Adipose tissue (tissue), 3 donors: ENCODE data around the gene KCNQ1. TPM values are rescaled to one million over a fixed set of nuclear protein-coding genes. Genes with fewer than 3 reads are reported as not detected.

Source experiments
- H3K27ac ChIP-seq: one replicate; pipeline ENCODE4 v1.5.1; 2013; ENCODE audit warnings: low read depth, low read length
- WGBS, 3 donors: extraction: QIAGEN DNeasy Blood & Tissue Kit; methylation state at CpG; one replicate each; pipeline ENCODE4 v1.1.7; 2013; 5-methylcytosine and 5-hydroxymethylcytosine counted together
- polyA plus RNA-seq, 3 donors: library from polyadenylated mRNA; stranded (reverse); fragments of 200-250 nt; gene quantifications; one replicate each; pipeline ENCODE4 v1.2.3, GENCODE V29; 2013
- donor health status: healthy with polysubstance abuse.
- donor health status: Bipolar disorder and iron deficiency.
- donor health status: healthy.

KCNQ1 gene
- polyA plus RNA-seq, 3 donors: 4.8 to 28.1 (median 9.6) TPM

DNA sequence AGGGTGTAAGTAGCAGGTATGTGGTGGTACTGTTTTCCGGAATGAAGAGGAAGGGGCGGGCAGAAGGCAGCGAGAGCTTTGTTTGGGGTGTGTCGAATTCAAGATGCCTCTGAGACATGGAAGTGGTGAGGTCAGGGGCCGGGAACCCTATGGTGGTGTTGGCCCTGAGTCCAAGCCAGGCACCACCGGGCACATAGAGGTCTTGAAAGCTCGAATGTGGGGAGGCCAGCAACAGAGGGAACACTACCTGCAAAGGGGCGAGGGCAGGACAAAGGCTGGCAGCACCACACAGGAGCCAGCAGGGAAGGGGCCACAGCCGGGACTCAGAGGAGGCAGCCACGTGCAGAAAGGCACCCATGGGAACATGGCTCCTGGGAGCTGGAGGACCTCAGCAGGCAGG lies 383.0 kb downstream of the KCNQ1 start:
- WGBS, 3 donors: 58 to 90% (median 64%) methylated on average over 10 of the region's 10 CpGs
- no peak overlapping the region for H3K27ac ChIP-seq

DNA sequence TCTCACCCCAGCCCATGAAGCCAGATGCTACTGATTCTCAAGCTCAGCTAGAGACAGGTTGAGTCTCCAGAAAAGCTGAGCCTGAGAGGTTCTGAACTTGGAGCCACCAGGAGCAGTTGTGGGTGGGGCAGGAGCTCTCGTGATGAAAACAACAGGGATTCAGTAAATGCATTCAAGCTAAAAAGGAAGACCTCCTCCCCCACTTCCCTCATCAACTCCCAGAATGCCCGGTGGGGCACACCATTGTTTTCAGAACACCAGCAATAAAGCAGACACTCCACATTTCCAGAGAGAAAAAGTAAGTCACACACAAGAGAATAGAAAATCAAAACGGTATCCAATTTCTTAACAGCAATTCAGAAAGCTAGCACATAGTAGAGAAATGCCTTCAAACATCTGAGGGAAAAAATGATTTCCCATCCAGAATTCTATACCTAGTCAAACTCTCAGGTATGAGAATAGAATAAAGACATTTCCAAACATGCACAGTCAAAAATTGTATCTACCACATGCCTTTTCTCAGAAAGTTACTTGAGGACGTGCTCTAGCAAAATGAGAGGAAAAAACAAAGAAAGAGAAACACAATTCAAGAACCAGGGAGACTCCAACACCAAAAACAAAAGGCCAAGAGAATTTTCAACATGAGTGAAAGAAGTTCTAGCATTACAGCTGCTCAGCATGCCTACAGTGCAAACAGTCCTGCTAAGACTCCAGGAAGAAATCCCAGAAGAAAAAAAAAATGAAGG lies 383.9 kb downstream of the KCNQ1 start:
- 69 to 82% (median 70%) methylated on average over 4 of the region's 4 CpGs for WGBS, 3 donors
- H3K27ac ChIP-seq: no peak overlapping the region

DNA sequence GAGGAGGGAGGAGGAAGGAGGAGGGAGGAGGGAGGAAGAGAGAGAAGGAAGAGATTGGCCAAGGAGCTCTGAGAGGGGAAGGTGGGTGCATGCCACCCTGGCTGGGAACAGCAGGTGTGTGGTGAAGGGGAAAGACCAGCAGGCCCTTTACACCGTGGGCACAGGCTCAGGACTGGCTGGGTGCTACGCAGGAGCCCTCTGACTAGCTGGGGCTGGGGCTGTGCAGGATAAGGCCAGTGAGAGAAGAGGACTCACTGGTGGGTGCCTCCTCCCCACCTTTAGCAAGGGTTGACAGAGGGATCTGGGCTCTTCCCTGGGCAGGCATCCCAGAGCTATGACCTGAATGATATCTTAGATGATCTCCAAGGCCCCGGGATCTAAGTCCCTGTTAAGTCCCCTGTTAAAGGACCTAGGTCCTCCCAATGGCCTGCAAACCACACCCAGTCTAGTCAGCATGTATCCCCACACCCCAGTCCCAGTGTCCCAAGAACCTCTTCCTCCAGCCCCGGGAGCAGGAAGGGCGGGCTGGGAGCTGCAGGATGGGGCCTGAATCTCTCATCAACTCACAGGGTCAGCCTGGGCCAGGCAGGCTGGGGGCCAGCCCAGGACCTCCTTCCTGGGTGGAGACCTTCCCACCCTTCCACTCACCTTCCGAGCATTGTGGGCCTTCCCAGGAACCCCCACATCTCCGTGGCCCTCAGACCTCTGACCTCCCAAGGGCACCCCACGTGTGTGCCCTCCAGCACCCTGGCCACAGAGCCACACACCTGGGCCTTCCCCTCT lies 385.4 kb downstream of the KCNQ1 start:
- WGBS, 3 donors: 77 to 91% (median 85%) methylated on average over 8 of the region's 8 CpGs
- H3K27ac ChIP-seq: no peak overlapping the region

DNA sequence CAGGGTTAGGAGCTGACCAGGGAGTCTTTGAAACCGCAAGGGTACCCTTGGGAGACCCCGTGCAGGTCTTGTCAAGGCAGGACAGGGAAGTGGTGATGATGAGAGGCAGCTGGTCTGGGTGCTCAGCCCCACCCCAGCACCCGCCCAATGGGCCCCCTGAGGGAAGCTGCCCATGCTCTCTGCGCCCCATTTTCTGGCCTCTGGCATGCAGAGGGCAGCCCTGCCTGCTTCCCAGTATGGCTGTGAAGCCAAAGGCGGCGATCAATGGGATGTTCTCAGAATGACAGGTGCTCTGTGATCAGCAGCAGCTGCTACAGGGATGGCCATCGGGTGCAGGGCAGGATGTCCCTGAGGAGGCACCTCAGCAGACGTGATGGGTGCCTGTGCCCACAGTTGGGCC lies 386.1 kb downstream of the KCNQ1 start:
- no peak overlapping the region for H3K27ac ChIP-seq
- WGBS, 3 donors: 93 to 96% (median 94%) methylated on average over 8 of the region's 8 CpGs

DNA sequence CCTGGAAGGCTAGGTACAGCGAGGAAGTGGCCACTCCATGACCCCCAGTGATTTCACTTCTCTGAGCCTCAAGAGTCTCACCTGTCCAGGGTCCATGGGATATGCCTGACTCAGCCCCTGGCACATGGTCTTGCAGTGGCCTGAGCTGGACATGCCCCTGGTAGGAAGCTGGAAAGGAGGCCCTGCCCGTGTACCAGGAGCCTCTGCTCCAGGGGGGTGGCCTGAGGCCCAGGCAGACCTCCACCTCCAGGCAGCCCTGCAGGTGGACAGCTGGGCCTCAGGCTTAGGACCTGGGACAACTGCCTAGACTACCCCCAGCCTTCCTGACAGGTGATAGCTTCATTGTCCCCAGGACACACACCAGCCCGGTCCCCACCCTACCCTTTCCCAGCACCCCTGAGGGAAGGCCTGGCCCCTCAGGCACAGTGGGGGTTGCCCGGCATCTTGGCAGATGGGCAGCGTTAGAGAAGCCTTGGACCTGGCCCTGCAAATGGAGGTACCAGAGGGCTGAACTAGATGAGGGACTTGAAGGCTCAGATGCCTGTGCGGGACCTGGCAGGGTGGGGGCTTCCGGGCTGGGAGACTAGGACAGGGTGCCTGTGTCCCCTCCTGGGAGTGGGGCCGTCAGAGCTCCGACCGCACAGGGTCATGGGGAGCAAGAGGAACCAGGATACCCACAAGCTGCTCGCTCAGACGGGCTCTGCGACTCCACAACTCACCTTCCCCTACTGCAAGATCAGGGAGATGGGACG lies 387.1 kb downstream of the KCNQ1 start:
- 90 to 96% (median 91%) methylated on average over 14 of the region's 14 CpGs for WGBS, 3 donors
- H3K27ac ChIP-seq: no peak overlapping the region

DNA sequence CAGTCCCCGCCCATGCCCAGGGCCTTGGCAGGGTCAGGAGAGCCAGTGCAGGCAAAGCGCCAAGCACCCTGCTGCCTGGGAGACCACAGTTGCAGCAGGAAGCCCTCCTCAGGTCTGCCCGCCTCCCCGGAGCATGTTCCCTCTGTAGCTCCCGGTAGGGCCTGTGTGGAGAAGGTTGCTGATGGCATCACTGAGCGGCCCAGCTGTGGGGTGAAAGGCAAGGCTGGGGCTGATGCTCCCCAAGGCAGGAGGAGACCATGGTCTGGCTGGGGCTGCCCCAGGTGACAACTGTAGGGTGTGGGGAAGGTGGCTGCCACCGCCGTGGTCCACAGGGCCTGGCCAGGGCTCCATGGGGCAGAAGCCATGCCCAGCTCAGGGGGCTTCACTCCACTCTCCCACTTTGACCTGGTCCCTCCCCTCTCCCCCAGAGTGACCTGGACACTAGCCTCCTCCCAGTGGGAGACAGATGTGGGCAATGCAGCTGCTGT lies 387.8 kb downstream of the KCNQ1 start:
- 77 to 86% (median 84%) methylated on average over 8 of the region's 8 CpGs for WGBS, 3 donors

DNA sequence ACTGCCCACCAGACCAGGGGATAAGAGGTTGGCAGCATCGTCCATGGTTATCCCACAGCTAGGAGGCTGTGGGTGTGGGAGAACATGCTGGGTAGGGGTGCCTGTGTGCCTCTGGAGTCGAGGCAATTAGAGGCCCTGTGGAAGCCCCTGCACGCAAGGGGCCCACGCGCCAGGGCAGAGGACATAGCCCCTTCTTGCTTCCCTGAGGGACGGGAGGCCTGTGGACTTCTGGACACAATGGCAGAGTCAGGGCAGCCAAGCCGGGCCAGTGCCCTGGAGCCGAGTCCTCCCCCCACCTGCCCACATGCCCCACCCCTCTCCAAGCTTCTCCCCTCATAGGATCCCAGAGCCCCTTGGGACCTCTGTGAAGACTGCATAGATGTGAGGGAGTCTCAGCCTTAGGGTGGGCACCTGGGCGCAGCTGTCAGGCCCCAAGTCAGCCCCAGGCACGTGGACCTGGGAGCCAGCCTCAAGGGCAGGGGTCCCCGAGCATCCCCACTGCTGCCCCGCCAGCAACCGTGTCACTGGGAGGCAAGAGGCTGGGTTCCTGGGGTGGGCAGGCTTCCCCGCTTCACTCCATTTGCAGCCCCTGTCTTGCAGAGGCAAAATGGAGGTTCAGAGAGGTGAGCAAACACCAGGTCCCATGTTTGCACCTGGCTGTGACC lies 388.4 kb downstream of the KCNQ1 start:
- no peak overlapping the region for H3K27ac ChIP-seq
- WGBS, 3 donors: 88 to 93% (median 91%) methylated on average over 11 to 14 of the region's 14 CpGs

More for the DNA sequence above, 387.8 kb downstream of the KCNQ1 start:
- H3K27ac ChIP-seq: no peak overlapping the region

DNA sequence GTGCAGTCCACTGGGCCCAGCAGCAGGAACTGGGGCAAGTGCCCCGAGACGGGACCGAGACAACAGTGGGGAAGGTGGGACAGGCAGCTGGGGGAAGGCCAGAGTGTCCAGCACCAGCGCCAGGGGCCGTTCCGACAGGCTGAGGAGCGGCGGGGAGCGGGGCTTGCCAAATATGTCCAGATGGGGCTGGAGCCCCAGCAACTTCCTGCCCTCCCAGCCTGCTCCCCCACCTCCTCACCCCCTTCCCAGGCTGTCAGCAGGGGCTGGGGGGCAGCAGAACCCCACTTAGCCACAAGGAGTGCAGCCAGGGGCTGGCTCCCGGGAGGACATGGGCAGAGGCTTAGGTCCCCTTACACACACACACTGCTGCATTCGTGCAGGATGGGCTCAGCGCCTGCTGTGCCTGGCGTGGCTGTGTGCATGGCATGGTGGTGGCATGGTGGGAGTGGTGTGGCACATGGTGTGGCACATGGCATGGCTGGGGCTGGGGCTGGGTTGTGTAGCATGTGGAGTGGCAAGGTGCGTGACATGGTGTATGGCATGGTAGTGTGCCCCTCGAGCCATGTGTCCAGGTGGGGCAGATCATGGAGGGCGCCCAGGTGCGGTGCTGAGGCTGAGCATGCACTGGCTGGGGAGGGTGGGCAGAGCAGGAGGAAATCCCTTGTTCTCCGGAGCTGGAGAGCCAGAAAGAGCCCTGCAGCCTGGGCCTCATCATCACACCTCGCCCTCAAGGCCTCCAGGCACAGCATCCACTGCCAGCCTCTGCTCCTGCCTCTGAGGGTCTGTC lies 389.1 kb downstream of the KCNQ1 start:
- no peak overlapping the region for H3K27ac ChIP-seq
- 86 to 91% (median 89%) methylated on average over 17 to 19 of the region's 19 CpGs for WGBS, 3 donors

DNA sequence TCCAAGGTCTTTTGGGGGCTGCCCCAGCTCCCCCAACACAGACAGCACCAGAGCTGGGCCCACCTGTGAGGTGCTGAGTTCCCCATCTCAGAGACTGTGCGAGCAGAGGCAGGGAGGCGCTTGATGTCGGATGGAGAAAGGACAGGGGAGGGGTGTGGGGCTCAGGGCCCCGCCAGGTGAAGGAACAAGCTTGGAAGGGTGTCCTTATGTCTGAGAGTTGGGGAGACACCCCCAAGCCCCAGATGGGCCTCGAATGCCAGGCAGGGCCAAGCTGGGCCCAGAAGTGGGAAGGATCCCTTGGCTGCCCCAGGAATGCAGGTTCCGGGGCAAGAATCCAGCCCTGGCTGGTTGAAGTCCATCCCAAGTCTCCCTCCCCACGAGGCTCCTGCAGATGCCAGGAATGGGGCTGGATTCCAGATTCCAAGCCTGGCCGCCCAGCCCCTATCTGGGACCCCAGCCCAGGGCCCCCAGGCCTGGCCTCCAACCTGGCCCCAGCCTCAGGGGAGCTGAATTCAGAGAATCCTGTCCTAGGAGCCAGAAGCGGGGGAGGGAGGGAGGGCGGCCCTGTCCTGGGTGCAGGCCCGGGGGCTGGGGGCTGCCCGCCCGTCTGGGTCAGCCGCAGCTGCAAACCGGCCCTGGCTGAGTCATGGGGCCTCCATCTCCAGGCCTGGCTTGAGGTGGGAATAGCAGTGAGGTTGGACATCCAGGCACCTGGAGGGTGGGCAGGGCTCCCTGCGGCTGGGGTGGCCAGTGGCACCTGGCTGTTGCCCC lies 389.9 kb downstream of the KCNQ1 start:
- WGBS, 3 donors: 75 to 87% (median 79%) methylated on average over 11 to 16 of the region's 16 CpGs
- no peak overlapping the region for H3K27ac ChIP-seq

DNA sequence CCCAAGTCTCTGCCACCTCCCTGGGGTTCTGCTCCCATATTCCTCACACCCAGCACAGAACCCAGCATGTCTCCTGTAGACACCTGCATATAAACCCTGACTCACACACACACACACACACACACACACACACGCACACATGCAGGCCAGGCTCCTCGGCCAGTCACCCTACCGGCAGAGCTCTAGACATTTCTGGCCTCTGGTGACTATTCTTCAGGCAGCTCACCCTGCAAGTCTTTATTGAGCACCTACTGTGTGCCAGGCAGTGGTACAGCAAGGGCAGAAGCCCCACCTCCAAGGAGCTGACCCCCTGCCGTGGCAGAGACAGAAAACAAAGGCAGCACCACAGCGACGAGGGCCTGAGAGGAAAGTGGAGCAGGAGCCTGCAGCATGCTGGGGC lies 390.5 kb downstream of the KCNQ1 start:
- H3K27ac ChIP-seq: no peak overlapping the region
- 72 to 87% (median 78%) methylated on average over 6 of the region's 6 CpGs for WGBS, 3 donors

DNA sequence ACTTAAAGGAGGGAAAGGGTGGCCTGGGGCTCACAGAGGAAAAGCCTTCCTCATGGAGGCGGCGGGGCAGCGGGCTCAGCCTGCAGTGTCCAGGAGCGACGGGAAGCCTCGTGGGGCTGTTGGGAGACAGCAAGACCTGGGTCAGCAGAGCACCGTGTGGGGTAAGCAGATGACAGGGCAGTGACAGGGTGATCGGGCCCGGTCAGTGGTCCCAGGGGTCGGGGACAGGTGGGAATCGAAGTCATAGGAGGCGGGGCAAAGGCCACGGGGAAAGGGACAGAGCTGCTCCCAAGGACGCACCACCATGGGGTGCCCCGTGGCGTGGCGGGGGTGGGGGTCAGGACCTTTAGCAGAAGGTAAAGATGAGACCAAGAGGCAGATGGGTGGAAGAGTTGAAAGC lies 390.9 kb downstream of the KCNQ1 start:
- 88 to 94% (median 93%) methylated on average over 17 of the region's 17 CpGs for WGBS, 3 donors
- H3K27ac ChIP-seq: no peak overlapping the region

DNA sequence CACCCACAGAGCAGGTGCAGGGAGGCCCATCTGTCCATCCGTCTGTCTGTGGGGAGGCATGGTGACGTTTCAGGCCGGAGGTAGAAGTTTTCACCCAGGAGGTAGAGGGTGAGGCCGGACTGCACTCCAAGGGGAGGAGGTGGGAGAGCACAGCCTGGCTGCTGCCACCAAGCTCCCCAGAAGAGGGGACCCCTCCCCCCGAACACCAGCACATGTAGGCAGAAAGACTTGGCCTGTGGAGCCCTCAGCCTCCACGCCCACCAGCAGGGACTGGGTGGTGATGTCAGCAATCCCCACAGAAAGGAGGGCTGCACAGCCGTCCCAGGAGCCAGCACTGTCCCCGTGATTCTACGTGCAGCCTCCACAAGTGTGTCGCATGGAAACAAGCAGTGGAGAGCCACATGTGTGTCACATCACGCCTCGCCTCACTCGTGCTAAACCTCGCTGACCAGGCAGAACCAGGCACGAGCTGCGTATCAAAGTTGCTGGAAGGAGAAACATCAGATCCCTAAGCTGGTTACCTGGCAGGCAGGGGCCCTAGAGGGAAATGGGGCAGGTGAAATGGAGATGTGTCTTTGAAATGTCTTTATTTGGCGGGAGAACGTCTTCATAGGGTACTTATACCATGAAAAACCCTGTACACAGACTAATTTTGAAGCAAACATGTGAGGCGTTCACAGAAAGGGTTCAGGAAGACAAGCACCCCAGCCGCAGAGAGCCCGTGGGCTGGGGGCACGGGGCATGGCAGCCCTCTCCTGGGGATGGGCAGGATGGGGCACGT lies 391.7 kb downstream of the KCNQ1 start:
- 81 to 92% (median 84%) methylated on average over 23 of the region's 23 CpGs for WGBS, 3 donors
- no peak overlapping the region for H3K27ac ChIP-seq

DNA sequence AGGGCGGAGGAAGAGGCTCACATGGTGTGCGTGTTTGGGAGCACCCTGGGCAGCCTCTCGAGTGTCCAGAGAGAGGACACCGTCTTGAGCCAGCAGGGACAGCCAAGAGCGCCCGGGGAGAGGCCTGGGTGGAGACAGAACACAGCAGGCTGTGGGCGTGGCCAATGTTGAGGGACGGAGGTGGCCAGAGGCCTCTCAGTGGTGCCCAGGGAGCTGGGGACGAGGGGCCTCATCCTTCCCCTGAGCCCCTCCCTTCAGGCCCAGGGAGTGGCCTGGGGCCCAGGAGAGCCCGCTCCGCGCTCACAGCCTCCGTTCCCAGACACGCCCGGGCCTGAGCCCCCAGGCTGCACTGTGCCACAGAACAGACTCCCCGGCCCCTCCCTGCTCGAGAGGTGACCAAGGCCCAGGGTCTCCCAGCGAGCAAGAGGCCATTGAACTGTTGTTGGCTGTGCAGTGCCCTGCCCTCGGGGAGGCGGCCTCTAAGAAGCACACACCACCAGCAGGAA lies 392.3 kb downstream of the KCNQ1 start:
- WGBS, 3 donors: 45 to 62% (median 55%) methylated on average over 20 of the region's 20 CpGs
- no peak overlapping the region for H3K27ac ChIP-seq

DNA sequence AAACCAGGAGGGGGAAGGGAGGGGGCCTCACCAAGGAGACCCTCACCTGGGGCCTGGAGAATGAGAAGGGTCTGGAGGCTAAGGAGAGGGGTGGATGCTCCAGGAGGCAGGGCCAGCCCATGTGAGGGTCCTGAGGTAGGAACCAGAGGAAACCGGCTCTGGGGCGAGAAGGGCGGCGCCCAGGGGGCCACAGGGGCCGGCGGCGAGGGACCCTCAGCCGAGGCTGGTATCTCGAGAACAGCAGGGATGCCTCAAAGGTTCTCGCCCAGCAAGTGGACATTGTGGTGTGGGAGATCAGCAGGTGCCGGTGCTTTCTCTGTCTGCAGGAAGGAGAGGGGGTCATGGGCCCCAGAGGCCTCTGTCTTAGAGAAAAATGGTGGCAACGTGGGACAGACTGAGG lies 392.8 kb downstream of the KCNQ1 start:
- WGBS, 3 donors: 78 to 82% (median 80%) methylated on average over 12 of the region's 12 CpGs
- H3K27ac ChIP-seq: no peak overlapping the region

DNA sequence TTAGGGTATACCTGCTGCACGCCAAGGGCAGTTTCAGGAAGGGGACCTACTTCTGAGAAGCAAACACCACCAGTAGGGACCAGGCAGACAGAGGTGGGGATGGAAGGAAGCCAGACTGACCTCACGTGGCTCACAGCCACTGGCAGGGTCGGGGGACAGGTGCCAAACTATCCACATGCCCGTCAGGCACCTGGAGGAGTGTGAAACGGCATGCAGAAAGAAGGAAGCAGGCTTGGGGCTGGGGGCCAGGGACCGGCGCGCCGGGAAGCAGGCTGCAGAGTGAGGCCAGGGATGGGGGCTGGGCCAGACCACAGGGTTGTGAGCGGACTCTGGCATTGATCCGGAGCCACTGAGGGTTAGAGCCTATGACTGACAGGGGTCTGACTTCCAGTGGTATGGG lies 393.3 kb downstream of the KCNQ1 start:
- H3K27ac ChIP-seq: no peak overlapping the region
- WGBS, 3 donors: 49 to 55% (median 51%) methylated on average over 11 of the region's 11 CpGs

DNA sequence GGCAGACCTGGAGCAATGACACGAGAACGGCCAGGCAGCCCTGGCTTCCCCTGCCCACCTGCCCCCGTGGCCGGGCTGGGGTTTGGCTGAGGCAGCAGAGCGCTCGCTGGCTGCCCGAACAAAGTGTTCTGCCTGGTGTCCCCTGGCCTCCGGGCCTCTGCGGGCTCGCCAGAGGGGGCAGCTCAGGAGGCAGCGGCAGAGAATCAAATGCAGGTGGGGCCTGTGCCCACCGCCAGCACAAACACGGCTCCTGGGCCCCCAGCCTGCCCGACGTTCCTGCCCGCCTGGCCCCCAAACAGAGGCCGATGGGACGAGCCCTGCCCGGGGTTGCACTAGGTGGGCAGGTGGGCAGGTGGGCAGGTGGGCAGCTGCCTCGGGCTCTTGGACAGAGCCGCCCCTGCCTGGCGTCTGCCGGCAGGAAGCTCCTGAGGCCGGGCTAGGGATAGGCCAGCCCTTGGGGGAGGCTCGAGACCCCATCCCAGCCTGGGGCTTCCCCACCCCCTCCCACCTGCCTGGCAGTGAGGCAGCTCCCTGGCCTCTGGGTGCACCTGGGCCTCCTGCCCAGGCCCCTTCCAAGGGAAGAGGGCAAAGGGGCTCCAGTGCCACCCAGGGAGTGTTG lies 394.0 kb downstream of the KCNQ1 start:
- WGBS, 3 donors: 91 to 93% (median 92%) methylated on average over 17 to 25 of the region's 25 CpGs
- H3K27ac ChIP-seq: no peak overlapping the region
